Right kidney (tissue), 1 donor: Measurements from ENCODE around the gene SMOC2.
A peak's percentile ranks its signal among the peaks of the same experiment; 100 is the strongest.

Experiments
- DNase-seq: peaks from one replicate; pipeline ENCODE4 v3.0.0-alpha.2; 2016

Gene SMOC2

DNA sequence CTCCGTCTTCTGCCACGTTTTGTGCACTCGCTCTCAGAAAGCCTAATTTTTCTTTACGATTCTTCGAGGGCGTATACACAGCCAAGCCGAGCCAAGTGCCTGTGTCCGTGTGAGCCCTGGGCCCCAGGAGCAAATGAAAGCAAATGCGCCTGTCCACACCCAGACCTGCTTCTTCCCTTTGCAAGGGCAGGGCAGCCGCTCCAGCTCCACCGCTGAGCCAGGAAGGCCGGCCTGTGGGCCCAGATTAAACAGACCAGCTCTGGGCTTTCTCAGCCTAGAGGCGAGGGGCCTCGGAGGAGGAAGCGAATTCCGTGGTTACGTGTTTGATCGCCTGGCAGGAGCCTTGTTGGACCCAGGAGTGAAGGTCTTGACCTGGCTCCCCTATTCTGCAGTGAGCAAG lies 184.6 kb downstream of the SMOC2 start:
- no peak for DNase-seq

DNA sequence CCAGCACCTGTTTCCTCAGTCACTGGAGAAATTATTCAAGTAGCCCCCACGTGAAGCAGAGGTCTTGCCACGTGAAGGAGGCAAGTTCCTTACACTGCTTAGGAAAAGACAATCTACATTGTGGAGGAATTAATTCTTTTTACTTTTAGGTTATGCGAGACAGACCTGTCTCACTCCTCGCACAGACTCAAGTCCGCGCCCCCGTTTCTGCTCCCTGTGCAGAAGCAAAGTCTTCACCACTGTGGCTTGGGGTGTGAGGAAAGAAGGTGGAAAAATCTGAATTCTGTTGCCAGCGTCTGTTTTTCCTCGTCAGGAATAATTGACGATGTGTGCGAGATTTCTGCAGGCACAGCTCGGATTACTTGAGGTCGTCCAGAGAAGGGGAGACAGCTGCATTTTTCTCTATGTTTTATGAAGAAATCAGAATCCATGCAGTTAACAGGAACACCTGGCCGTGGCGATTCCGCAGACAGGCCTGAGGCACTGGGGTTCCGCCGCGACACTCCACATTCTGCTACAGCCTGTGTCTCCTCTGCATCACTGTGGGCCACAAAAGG lies 185.1 kb downstream of the SMOC2 start:
- no peak for DNase-seq

DNA sequence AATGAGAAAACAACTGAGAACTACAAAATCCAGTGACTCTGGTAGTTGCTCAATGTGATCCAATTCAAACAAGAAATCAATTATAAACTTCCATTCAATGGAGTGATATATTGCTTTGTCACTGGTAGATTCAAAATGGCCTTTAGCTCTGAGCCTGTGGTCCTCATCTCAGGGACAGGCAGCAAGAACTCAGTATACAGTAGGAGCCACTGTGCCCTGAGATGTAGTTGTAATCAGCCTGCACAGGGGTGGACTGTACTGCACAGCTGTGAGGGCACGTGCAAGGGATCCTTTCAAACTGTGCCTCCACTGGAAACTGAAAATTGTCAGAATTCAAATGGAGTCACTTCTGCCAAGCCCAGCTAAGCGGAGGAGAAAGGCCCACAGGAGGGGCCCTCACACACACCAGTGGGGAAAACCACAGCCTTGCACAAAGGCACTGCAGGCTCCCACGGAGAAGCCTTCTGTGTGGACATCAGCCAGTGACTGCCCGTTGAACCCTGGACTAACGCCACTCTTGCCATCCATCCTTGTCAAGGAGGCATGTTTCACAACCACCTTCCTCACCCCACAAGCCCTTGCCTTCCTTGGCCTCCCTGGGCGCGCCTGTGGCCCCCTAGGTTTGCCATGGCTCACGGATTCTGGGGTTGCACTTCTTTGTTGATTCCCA lies 186.7 kb downstream of the SMOC2 start:
- DNase-seq: no peak

DNA sequence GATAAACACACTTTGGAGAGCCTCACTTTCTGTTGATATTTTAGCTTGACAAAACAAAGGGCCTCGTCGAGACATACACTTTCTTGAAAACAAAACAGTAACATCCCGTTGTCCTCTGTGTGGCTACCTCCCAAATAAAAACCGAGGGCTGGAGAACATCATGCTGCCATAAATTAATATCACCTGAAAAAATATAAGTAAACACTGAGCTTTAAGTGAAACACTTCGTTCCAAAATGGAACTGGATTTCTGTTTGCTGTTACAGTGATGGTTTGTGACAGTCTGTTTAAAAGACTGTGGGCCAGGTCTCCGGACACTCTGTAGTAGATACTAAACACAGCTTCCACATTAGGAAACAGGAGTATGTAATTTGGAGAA lies 187.2 kb downstream of the SMOC2 start:
- DNase-seq: no peak

DNA sequence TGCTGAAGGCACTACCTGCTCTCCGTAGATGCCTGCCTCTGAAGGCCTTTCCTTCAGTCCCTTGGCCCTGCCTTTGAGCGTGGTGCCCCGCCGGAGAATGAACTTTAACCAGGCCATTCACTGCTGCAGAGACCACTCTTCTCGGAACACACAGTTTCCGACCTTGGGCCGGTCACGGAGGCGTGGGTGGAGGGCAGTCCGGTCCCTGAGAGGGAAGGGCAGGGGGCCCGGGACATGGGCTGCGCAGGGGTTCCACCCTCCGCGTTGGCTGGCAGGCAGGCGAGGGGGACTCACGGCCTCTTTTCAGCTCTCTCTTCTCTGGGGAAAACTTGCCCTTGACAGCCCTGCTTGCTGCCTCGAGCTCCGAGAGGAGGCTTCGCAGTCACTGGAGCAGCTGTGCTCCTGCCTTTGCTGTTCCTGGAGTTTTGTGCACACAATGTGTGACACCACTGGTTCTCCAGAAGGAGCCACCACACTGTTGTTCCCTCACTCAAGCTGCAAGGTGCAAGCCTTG lies 187.8 kb downstream of the SMOC2 start:
- DNase-seq: no peak

DNA sequence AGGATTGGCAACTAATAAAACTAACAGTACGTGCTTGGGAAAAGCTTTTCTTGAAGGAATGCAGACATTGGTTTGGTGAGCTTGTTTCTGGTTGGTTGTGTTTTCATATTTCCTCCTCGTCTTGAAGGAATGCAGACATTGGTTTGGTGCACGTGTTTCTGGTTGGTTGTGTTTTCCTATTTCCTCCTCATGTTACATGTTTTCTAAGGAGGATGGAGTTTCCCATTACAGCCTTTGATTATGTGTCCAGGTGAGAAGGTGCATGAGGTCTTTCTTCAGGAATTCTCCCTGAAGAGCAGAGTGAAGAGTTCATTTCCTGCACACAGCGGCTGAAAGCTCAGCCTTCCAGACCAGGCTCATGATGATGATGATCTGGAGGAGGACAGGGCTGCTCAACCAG lies 190.6 kb downstream of the SMOC2 start:
- no peak for DNase-seq

DNA sequence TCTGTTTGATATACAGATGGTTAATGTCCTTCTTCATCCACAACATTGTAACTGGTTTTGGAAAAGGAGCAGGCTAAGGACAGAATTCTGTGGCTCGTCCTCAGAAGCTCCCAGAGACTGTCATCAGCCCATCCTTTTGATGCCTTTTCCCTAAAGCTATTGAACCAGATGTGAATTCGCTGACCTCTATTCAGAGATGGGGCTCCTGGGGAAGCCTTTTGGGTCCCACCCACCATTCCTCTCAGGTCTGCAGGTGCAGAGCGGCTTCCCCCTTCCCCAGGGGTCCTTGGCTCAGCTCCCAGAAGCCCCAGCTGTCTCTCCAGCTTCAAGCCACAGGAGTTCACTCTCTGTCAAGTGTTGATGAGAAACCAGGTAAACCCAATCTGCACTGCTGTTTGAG lies 191.7 kb downstream of the SMOC2 start:
- no peak for DNase-seq

DNA sequence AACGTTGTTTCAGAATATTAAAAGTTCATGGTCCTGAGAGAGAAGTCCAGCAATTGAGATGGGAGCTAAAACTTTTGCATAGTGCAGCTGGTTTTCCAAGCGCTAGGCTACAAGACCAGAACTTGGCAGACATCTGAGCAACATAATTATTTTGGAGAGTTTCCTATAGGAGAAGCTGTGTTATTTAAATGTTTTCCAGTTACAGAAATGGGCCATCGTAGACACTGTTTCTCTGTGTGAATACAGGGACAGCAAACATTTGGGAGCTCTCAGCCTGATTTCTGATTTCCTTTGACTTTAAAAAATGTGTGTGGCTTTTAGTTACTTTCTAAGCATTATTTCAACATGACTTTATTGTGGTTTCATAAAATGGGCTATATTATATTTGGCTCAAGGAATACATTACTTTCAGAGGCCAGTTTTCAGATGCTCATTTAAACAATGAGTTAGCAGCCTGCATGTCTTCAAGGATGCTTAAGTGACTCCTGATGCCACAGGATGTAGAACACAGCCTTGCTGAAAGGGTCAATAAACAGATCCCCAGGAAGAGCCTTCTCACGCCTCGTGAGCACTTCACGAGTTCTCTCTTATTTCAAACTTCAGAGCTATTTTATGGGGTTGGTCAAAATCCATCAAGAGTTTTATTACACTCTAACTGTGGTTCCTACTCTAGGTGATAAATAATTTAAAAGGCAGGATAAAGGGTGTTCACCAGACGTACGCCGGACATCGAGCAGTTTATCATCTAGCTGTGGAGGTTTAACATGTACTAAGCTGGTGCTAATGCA lies 193.8 kb downstream of the SMOC2 start:
- peak; percentile 49 for DNase-seq

DNA sequence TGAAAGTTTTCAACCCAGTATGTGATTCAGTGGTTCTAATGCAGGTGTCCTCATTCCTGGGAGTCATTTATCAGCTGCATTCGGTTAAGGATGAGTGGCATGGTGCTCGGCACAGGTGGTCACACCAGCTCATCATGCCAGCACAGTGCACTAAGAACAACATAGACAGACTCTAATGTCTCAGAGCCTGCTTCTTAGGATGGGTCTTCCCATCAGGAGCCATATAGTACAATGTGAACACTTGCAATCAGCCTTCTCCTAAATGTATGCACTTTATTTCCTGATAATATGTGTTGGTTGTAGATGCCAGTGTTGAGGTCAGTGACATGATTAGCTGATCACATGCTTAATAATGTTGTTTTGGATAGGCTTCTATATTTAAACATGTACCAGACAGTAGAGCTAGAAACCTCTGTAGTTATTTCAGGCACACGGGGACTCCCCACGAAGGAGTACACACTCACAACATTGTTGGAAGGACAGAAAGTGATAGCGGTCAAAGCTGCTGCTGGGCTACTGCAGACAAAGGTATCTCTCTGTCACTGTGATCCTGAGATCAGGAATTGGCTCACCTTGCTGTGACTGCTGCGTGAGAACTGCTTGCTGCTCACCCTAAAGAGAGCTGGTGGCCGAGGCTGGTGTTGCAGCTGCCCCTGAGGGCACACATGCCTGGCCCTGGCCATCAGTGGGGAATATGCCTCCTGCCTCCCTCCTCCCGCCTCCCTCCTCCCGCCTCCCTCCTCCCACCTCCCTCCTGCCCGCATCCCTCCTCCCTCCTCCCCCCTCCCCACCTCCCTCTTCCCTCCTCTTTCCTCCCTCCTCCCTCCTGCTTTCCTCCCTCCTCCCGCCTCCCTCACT lies 195.4 kb downstream of the SMOC2 start:
- DNase-seq: no peak

DNA sequence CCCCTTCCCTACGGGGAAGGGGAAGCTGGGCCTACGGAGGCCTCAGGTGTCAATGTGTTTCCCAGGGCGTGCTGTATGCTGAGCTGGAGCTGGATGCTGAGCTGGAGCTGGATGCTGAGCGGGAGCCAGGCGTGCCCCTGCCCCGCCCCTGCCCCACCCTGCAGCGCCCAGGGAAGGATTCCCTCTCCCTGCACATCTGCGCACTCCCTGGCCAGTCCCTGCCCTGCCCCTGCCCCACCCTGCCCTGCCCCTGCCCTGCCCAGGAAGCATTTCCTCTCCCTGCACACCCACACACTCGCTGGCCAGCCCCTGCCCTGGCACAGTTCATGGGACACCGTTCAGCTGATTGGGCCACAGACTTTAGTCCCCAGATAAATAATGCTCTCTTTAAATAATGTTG lies 196.8 kb downstream of the SMOC2 start:
- DNase-seq: no peak

DNA sequence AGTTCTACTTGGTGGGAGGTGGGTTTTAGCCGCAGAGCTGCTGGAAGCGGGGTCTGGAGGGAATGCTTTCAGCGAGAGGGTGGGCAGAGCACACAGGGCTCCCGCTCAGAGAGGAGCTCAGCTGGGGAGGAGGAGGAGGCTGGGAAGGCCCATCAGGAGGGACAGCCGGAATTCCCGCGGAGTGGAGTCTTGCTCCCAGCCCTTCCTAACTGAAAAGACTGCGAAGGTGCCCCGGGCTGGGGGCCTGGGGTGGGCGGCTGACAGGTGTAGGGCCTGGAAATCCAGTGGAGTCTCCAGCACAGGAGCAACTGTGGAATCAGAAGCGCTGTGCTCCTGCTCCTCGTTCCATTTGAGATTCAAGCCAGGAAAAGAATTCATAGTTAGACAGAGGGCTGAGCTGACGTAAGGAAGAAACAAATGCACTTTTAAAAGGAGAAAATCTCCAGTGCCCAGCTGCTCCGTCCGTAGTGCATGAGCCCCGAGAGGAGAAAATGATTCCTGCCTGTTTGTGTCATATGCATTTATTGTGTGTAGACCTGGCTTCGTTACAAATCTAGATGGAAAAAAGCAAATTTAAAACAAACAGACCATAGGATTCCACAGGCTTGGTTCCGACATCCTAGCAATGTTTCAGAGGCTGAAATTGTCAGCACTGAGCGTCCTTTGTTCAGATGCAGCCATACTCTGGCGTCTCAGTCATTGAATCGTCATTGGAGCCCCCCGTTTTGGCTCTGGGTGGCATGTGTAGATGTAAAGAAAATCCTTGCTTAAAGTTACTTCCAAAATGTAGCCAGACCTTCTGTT lies 197.7 kb downstream of the SMOC2 start:
- DNase-seq: peak; percentile 37

DNA sequence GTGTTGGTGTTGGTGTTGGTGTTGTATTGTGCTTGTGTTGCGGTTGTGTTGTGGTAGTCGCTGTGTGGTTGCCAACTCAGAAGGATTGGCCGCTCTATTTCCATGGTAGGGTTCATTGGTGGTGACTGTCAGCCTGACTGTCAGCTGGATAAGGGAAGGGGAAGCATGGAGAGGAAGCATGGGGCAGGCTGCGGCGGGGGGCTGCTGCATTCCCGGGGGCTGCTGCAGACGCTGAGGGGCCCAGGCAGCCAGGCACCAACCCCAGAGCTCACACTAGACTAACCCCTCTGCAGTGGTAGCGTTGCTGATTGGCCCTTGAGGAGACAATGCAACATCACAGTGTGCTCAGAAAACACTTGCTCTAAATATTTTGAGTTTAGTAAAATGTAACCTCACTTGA lies 199.2 kb downstream of the SMOC2 start:
- DNase-seq: no peak

DNA sequence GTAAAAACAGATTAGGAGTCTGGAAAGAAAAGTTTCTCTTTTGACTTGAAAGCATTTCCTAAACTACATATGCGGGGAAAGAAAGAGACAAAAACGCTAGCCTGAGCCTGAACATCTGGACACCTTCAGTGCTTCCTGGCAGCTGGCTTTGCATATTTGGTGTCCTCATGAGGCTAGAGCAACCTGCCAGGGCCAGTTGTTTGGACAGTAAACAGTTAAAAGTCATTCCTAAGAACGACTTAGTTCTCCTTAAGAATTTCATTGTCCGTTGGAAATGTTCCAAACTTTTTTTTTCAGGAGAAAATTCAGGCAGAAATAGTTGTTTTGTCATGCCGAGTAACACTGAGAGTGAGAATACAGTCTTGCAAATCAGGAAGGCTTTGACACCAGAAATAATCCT lies 199.8 kb downstream of the SMOC2 start:
- DNase-seq: peak; percentile 40

DNA sequence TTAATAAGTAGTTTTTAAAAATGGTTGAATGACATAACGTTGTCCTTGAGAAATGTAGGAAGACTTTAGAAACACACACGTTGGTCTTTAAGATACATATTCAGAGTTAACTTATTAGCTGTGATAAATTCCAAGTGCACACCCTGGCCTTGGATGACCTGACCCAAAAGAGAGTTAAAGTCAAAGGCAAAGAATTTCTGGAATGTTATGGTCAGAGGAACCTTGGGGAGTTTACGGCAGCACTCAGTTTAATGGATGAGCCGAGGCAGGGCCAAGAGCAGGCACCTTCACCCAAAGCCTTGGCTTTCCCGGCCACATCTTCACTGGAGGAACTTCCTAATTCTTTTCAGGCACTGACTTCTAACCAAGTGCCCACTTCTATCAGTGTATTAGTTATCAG lies 200.5 kb downstream of the SMOC2 start:
- DNase-seq: no peak

DNA sequence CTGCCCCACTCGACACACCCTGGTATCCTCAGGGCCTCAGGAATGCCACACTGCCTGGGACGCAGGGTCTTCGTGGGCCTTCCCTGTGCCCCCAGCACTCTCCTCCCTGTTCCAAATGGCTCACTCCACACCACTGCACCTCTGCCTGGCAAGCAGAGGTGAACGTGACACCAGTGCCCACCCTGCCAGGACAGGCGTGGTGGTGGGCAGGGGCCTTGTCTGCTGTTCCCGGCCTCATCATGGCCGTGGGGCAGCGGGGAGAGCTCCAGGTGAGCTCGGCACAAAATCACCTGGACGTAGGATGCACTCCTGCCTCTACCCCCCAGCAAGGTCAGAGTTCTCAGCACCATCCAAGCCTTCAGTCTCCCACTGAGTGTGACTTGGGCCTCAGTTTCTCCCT lies 202.4 kb downstream of the SMOC2 start:
- DNase-seq: no peak

DNA sequence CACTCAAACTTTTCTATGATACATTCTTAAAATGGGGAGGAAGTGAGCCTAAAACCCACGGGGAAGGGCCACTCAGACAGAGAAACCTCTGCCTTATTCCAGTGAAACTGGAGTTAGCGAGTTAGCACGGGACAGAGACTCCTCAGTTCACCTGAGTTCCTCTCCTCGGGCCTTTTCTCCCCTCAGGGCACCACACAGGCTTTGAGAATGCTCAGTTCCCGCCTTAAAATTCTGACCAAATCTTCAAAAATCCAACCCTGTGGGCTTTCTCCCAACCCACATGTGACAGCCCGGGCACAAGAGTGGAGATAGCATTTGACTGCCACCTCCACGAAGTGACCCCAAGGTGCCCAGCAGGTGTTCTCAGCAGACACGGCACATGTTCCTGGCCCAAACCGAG lies 204.3 kb downstream of the SMOC2 start:
- no peak for DNase-seq

DNA sequence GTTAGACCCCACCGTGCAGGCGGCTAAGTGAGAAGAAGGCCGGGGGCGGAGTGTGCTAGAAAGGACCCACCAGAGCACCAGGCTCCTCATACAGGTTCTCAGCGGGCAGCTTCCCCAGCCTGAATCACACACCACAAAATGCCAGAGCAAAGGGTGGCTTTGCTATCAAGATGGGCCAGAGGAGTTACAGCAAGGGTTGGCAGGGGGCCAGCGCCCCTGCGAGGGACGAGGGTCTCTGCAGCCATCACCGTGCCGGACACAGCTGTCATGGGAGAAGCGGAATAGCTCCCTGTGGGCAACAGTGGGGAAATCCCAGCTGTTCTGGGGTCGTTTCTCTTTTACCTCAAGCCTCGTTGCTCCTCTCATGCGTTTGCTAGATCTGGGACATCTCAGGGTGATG lies 206.3 kb downstream of the SMOC2 start:
- no peak for DNase-seq

DNA sequence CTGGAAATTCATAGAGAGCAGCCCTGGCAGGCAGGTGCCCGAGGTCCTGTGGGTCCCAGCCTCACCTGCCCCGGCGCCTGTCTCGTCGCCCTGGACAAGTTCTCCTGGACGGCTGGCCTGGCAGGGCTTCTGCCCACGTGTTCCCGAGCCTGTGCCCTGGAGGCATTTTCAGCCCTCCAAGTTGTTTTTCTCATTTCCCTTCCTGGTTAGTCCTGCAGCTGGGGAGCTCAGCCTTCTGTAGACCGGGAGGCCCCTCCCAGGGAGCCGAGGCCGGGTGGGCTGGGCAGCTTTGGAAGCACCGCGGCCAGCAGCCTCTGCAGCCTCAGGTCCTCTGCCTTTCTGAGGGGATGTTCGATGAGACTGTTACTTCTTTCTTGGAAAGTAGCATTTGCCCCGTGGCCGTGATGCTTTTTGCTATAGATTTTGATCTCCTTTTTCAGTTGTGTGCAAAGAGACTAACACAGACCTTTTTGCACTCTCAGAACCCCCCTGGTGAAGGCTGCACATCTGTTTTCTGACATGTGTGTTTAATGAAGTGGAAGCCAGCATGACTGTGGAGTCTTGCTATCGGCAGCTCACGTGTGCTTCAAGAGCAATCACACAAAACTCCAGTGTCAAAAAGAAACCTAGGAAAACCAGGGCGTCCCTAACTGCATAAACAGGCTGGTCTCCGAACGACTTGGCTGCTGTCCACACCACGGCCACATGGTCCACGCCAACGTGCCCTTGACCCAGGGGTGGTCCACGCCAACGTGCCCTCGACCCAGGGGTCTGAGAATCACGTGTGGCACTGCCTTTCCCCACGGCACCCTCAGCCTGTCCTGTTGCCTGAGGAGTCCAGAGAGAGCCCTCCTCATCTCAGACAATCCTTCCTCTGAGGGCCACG lies 207.5 kb downstream of the SMOC2 start:
- no peak for DNase-seq

DNA sequence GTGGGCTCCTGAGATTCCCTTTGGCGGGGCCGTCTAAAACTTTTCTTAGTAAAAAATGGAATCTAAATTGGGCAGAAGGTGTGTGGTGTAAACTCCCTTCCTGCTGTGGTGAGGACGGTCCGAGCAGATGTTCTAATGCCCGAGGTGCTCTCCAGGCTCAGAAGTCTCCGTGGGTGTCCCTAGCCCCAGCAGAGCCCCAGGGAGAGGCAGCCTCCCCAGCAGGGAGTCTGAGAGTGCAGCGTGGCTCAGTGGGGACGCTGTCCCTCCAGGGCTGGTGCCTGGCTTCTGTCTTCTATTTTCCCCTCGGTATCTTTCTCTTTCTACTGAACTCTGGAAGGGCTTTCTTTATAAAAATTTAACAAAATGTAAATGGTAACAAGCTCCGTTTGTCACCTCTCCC lies 208.2 kb downstream of the SMOC2 start:
- no peak for DNase-seq

DNA sequence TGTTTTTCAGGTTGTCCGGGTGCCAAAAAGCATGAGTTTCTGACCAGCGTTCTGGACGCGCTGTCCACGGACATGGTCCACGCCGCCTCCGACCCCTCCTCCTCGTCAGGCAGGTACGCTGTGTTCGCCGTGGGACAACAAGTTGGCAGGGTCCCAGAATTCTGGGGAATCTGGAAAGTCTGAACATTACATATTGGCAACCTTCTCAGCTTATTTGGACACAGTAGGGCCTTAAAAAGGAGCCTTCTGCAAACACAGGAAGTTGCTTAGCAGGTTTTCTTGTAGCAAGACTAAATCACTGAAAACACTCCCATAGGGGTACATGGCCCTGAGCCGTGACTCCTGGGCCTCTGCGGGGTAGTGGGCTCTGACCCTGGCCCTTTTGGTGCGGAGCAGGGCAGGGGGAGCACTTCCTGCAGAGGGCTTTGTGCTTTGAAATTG lies 209.7 kb downstream of the SMOC2 start:
- no peak for DNase-seq
